A549 (cell line): ENCODE data around the gene MGRN1. TPM values are rescaled to one million over a fixed set of nuclear protein-coding genes. Genes with fewer than 3 reads are reported as not detected.

Experiments used
- ATAC-seq, 2 experiments: fragments of 200-7000 bp in 1 of 2; fragments of >200 bp in 1 of 2; cut with Nextera tagmentation in 1 of 2; cut with Tn5 transposase in 1 of 2; 3 replicates each; pipeline versions ENCODE4 v1.8.0 to v1.9.1; 2018 to 2020; ENCODE audit warnings: mild to moderate bottlenecking in 1 of 2, moderate library complexity in 1 of 2
- CTCF ChIA-PET: fragments of 300-600 bp; sonication (Branson Sonifier 250); formaldehyde crosslinking; extraction: SDS; loops from one replicate; lab custom pipeline; 2021; ENCODE audit warnings: antibody characterized with exemption, inconsistent platforms; lab: Yijun Ruan, JAX
- POLR2A ChIA-PET: fragments of 350-600 bp; formaldehyde crosslinking; extraction: SDS; loops from one replicate; lab custom pipeline; 2021; ENCODE audit warnings: antibody characterized with exemption, inconsistent platforms; lab: Yijun Ruan, JAX
- DNase-seq, 2 experiments: peaks; one replicate each; pipeline versions ENCODE4 v3.0.0 to v3.0.0-alpha.2; 2011 to 2016; ENCODE audit warnings: low read depth in 1 of 2, low spot score in 1 of 2
- FAIRE-seq: peaks from 2 replicates; lab custom pipeline; 2011; peaks lifted over from hg19 to GRCh38; lab: Jason Lieb, UNC
- H3K27ac ChIP-seq, 2 experiments: fragments of >200 bp; sonication (Bioruptor Twin); formaldehyde crosslinking; 3 replicates each; pipeline ENCODE4 v1.5.1; 2016 to 2017
- H3K4me1 ChIP-seq: fragments of >200 bp; sonication (Bioruptor Twin); formaldehyde crosslinking; 3 replicates; pipeline ENCODE4 v1.6.1; 2016
- H3K4me2 ChIP-seq: fragments of >200 bp; sonication (Bioruptor Twin); formaldehyde crosslinking; 3 replicates; pipeline ENCODE4 v1.6.1; 2016
- H3K4me3 ChIP-seq: fragments of >200 bp; sonication (Bioruptor Twin); formaldehyde crosslinking; 3 replicates; pipeline ENCODE4 v1.5.1; 2016
- H3K9me3 ChIP-seq: fragments of >200 bp; sonication (Bioruptor Twin); formaldehyde crosslinking; 3 replicates; pipeline ENCODE4 v1.6.1; 2016
- CBX2 ChIP-seq: fragments of 200-600 bp; sonication (generic); IDR thresholded peaks from 2 replicates; pipeline ENCODE4 v1.6.1; 2016; ENCODE audit warnings: low read depth, mild to moderate bottlenecking, borderline replicate concordance
- CEBPB ChIP-seq, 2 experiments: fragments of >200 bp in 1 of 2; sonication (Bioruptor Twin) in 1 of 2; formaldehyde crosslinking in 1 of 2; IDR thresholded peaks; 2 replicates each; pipeline ENCODE4 v1.6.1; 2012 to 2016
- CHD4 ChIP-seq: fragments of 200-600 bp; sonication (generic); IDR thresholded peaks from 2 replicates; pipeline ENCODE4 v1.6.1; 2016; ENCODE audit warnings: antibody characterized with exemption, mild to moderate bottlenecking, borderline replicate concordance
- ELK1 ChIP-seq: fragments of 150-350 bp; IDR thresholded peaks from 2 replicates; pipeline ENCODE4 v1.6.1; 2014; ENCODE audit warnings: low read depth, mild to moderate bottlenecking, low read length
- EP300 ChIP-seq, 2 experiments: fragments of >200 bp; sonication (Bioruptor Twin); formaldehyde crosslinking; IDR thresholded peaks; 2 replicates in 1 of 2; 3 replicates in 1 of 2; pipeline ENCODE4 v1.6.1; 2016 to 2017
- ESRRA ChIP-seq: fragments of 150-350 bp; IDR thresholded peaks from 2 replicates; pipeline ENCODE4 v1.6.1; 2014; ENCODE audit warnings: mild to moderate bottlenecking, low read length, borderline replicate concordance
- FOSL2 ChIP-seq, 2 experiments: fragments of 450-650 bp in 1 of 2; fragments of >200 bp in 1 of 2; sonication (Bioruptor Twin) in 1 of 2; formaldehyde crosslinking; IDR thresholded peaks; 2 replicates each; pipeline versions ENCODE4 v1.5.0 to v1.6.1; 2016 to 2020; ENCODE audit warnings: mild to moderate bottlenecking in 1 of 2, moderate library complexity in 1 of 2
- FOXS1 ChIP-seq: fragments of 250-450 bp; sonication (Bioruptor Pico); IDR thresholded peaks from 2 replicates; pipeline ENCODE4 v1.5.0; 2020; ENCODE audit warnings: mild to moderate bottlenecking, moderate library complexity
- HES2 ChIP-seq: fragments of >200 bp; sonication (Bioruptor Twin); formaldehyde crosslinking; IDR thresholded peaks from 2 replicates; pipeline ENCODE4 v1.6.1; 2016
- HOXA7 ChIP-seq: fragments of 250-450 bp; sonication (Bioruptor Pico); IDR thresholded peaks from 2 replicates; pipeline ENCODE4 v1.5.0; 2020; ENCODE audit warnings: mild to moderate bottlenecking, moderate library complexity
- HOXB5 ChIP-seq: fragments of 250-450 bp; sonication (Bioruptor Pico); IDR thresholded peaks from 2 replicates; pipeline ENCODE4 v1.5.0; 2020; ENCODE audit warnings: mild to moderate bottlenecking, moderate library complexity
- JUNB ChIP-seq: fragments of >200 bp; sonication (Bioruptor Twin); formaldehyde crosslinking; IDR thresholded peaks from 2 replicates; pipeline ENCODE4 v1.6.1; 2016
- KDM1A ChIP-seq: fragments of 200-600 bp; sonication (generic); IDR thresholded peaks from 2 replicates; pipeline ENCODE4 v1.6.1; 2016; ENCODE audit warnings: low read depth, mild to moderate bottlenecking
- REST ChIP-seq: fragments of 200-600 bp; sonication (generic); IDR thresholded peaks from 2 replicates; pipeline ENCODE4 v1.6.1; 2016; ENCODE audit warnings: antibody characterized with exemption, mild to moderate bottlenecking, moderate library complexity
- RFX5 ChIP-seq: fragments of 450-650 bp; IDR thresholded peaks from 2 replicates; pipeline ENCODE4 v1.7.1; 2014; ENCODE audit warnings: antibody characterized with exemption, mild to moderate bottlenecking, moderate library complexity
- RNF2 ChIP-seq: fragments of 200-600 bp; sonication (generic); IDR thresholded peaks from 2 replicates; pipeline ENCODE4 v1.6.1; 2016; ENCODE audit warnings: low read depth, mild to moderate bottlenecking, antibody characterized with exemption, moderate library complexity, borderline replicate concordance
- USF2 ChIP-seq: fragments of 450-650 bp; IDR thresholded peaks from 2 replicates; pipeline ENCODE4 v1.6.1; 2014; ENCODE audit warnings: antibody characterized with exemption
- ZNF302 ChIP-seq: fragments of 250-450 bp; sonication (Bioruptor Pico); IDR thresholded peaks from 2 replicates; pipeline ENCODE4 v1.9.0; 2021; ENCODE audit warnings: inconsistent platforms, mild to moderate bottlenecking, moderate library complexity
- WGBS: methylation state at CpG from one replicate; pipeline ENCODE4 v1.1.6; 2017; ENCODE audit errors: missing lambda C conversion rate; 5-methylcytosine and 5-hydroxymethylcytosine counted together
- polyA plus RNA-seq, 4 experiments: library from polyadenylated mRNA; depleted of rRNA in 3 of 4; stranded (reverse); fragments of >200 nt; fragmentation: RNase III in 1 of 4; extraction: RNeasy Plus Mini Kit Qiagen cat#74134 plus additional on column Dnase treatment in 1 of 4; gene quantifications; 2 replicates in 3 of 4; 3 replicates in 1 of 4; pipeline ENCODE4 v1.2.3, GENCODE V29; 2011 to 2017

The MGRN1 gene
- polyA plus RNA-seq, 2 of the 4 experiments (the other 2 are of a cell fraction) = 4.3 to 29.9 TPM

- no peak for TF ChIP-seq REST
- TF ChIP-seq ESRRA = no peak
- no peak for TF ChIP-seq CHD4
Measured at GRCh38 chr16:4680673-4681470, 56.2 kb downstream of the MGRN1 start (continued).

- POLR2A ChIA-PET = no interaction called here
- no peak overlapping the region for H3K27ac ChIP-seq
- H3K4me1 ChIP-seq = no peaks in the 10 kb centered on the region
- no peak overlapping the region for H3K4me2 ChIP-seq
- WGBS = 95% methylated on average over 38 of the region's 39 CpGs
- FAIRE-seq = no peak
- no peak for ATAC-seq
- no peaks in the 10 kb centered on the region for H3K9me3 ChIP-seq
- TF ChIP-seq CEBPB (IDR thresholded peaks at IDR 0.05) = no peak
- no peak for DNase-seq
- CTCF ChIA-PET = interaction anchor here (0.6 to 2.2 kb wide), 7 partner anchors 10 to 194 kb away, joined by 3 to 7 read pairs (median 5); no protein-coding TSS in a partner anchor
- H3K4me3 ChIP-seq = no peak overlapping the region
Measured at GRCh38 chr16:4681471-4682083, 57.0 kb downstream of the MGRN1 start.

- no peak for DNase-seq
- Histone ChIP-seq H3K4me1 (no peaks in the 10 kb centered on the region), H3K4me3 (no peak overlapping the region), H3K4me2 (no peak overlapping the region), H3K9me3 (no peaks in the 10 kb centered on the region), H3K27ac (no peak overlapping the region)
- no peak for FAIRE-seq
- WGBS = 92% methylated on average over 22 of the region's 26 CpGs
- ChIA-PET CTCF (interaction anchor here (0.6 to 2.2 kb wide), 12 partner anchors 10 to 177 kb away, joined by 3 to 8 read pairs (median 4); no protein-coding TSS in a partner anchor), POLR2A (no interaction called here)
- TF ChIP-seq USF2 (no peak), CBX2 (no peak), ELK1 (no peak), KDM1A (no peak), FOSL2 (IDR thresholded peaks at IDR 0.05) (no peak), FOSL2 (CRISPR knock-in tag; IDR thresholded peaks at IDR 0.05) (no peak), EP300 (IDR thresholded peaks at IDR 0.05) (no peak), HOXA7 (CRISPR knock-in tag) (no peak), FOXS1 (no peak), JUNB (no peak), HOXB5 (CRISPR knock-in tag) (no peak), RNF2 (no peak), HES2 (no peak), RFX5 (no peak), ZNF302 (CRISPR knock-in tag) (no peak), REST (no peak)
- no peak for ATAC-seq
Measured at GRCh38 chr16:4682084-4682591, 57.5 kb downstream of the MGRN1 start.
